Neutrophil (primary cell): ENCODE measurements around the gene CMPK1.
A peak's percentile ranks its signal among the peaks of the same experiment; 100 is the strongest.
"Not testable (repeated sequence)": the region's sequence is repeated elsewhere in the genome, so short reads cannot be mapped to it uniquely, and the experiment has no call there.

Experiments used
- H3K27ac ChIP-seq: fragments of 200-600 bp; sonication (generic); 2 replicates; pipeline ENCODE4 v1.5.1; 2016; ENCODE audit warnings: mild to moderate bottlenecking, moderate library complexity
- H3K27me3 ChIP-seq: fragments of 200-600 bp; sonication (generic); 2 replicates; pipeline ENCODE4 v1.6.0; 2016; ENCODE audit warnings: mild to moderate bottlenecking
- H3K36me3 ChIP-seq: fragments of 200-600 bp; sonication (generic); 2 replicates; pipeline ENCODE4 v1.5.1; 2017
- H3K4me1 ChIP-seq, 2 experiments: fragments of 200-600 bp in 1 of 2; sonication (generic) in 1 of 2; 1 replicate in 1 of 2; 2 replicates in 1 of 2; pipeline versions ENCODE4 v1.5.1 to v1.6.1; 2013 to 2016; ENCODE audit warnings: low read depth in 1 of 2, low read length in 1 of 2, mild to moderate bottlenecking in 1 of 2, moderate library complexity in 1 of 2; ENCODE audit not compliant: control insufficient read depth in 1 of 2, insufficient read depth in 1 of 2
- H3K4me3 ChIP-seq, 2 experiments: fragments of 200-600 bp in 1 of 2; sonication (generic) in 1 of 2; 1 replicate in 1 of 2; 2 replicates in 1 of 2; pipeline ENCODE4 v1.5.1; 2013 to 2016; ENCODE audit warnings: low read depth in 1 of 2, low read length in 1 of 2, mild to moderate bottlenecking in 1 of 2, moderate library complexity in 1 of 2
- H3K9me3 ChIP-seq: fragments of 200-600 bp; sonication (generic); 2 replicates; pipeline ENCODE4 v1.5.1; 2016
- TF ChIP-seq, protein P1 (sequence below): fragments of 200-600 bp; sonication (generic); IDR thresholded peaks from 2 replicates; pipeline ENCODE4 v1.5.1; 2016; ENCODE audit warnings: antibody characterized with exemption

Gene CMPK1, protein sequence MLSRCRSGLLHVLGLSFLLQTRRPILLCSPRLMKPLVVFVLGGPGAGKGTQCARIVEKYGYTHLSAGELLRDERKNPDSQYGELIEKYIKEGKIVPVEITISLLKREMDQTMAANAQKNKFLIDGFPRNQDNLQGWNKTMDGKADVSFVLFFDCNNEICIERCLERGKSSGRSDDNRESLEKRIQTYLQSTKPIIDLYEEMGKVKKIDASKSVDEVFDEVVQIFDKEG

DNA sequence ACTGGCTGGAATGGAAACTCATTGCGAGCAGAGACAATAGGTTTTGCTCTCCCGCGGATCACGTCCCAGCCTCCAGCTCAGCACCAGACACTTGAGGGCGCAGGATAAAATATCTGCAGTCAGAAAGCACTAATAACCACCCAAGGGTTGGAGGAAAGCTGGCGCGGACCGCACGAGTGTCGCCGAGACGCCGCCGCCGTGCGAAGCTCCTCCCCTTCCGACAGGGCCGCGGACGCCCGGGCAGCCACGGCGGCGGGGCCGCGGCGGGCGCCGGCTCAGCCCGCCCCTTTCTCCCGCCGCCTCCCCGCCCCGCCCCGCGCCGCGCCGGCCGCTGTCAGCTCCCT, at the start of gene CMPK1:
CMPK1 (plus strand) TSS at position 213 of the 344 bp plus-strand sequence. CDS start 156 bp downstream, outside the sequence.
- peaks cover 16 to 18% of the 10 kb centered on the region in 2 experiments for H3K4me1 ChIP-seq
- H3K36me3 ChIP-seq = no peaks in the 10 kb centered on the region
- peak within 1 kb of the TSS; percentile 90 to 99 for H3K4me3 ChIP-seq
- no peaks in the 10 kb centered on the region for H3K27me3 ChIP-seq
- peak within 1 kb of the TSS; percentile 96 for H3K27ac ChIP-seq
- H3K9me3 ChIP-seq = no peaks in the 10 kb centered on the region
- TF ChIP-seq, protein P1, sequence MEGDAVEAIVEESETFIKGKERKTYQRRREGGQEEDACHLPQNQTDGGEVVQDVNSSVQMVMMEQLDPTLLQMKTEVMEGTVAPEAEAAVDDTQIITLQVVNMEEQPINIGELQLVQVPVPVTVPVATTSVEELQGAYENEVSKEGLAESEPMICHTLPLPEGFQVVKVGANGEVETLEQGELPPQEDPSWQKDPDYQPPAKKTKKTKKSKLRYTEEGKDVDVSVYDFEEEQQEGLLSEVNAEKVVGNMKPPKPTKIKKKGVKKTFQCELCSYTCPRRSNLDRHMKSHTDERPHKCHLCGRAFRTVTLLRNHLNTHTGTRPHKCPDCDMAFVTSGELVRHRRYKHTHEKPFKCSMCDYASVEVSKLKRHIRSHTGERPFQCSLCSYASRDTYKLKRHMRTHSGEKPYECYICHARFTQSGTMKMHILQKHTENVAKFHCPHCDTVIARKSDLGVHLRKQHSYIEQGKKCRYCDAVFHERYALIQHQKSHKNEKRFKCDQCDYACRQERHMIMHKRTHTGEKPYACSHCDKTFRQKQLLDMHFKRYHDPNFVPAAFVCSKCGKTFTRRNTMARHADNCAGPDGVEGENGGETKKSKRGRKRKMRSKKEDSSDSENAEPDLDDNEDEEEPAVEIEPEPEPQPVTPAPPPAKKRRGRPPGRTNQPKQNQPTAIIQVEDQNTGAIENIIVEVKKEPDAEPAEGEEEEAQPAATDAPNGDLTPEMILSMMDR = no peak

DNA sequence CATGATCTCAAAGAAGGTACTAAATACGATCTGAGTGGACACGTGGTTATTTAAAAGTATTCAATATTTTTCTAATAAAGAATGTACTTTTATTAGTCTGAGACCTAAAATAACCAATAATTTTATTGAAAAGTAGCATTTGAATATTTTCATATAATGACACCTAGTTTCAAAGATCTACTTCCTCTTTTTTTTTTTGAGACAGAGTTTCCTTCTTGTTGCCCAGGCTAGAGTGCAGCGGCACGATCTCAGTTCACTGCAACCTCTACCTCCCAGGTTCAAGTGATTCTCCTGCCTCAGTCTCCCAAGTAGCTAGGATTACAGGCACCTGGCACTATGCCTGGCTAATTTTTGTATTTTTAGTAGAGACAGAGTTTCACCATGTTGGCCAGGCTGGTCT, 45.5 kb upstream of the CMPK1 start:
- Histone ChIP-seq H3K36me3 (peaks cover 32% of the 10 kb centered on the region), H3K27ac (peak overlapping the region; percentile 13), H3K4me3 (peak overlapping the region; percentile 15 to 31)
- not testable (repeated sequence) for H3K27me3 ChIP-seq, H3K9me3 ChIP-seq, H3K4me1 ChIP-seq

DNA sequence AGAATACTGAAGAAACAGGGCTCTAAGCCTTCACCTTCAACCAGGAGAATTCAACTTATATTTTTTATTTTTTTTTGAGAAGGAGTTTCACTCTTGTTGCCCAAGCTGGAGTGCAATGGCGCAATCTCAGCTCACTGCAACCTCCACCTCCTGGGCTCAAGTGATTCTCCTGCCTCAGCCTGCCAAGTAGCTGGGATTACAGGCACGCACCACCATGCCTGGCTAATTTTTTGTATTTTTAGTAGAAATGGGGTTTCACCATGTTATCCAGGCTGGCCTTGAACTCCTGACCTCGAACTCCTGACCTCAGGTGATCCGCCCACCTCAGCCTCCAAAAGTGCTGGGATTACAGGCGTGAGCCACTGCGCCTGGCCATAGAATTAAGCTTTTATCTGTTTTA, 38.7 kb upstream of the CMPK1 start:
- H3K4me1 ChIP-seq, H3K27me3 ChIP-seq, H3K9me3 ChIP-seq, H3K4me3 ChIP-seq, H3K27ac ChIP-seq: not testable (repeated sequence)
- H3K36me3 ChIP-seq = peaks cover 27% of the 10 kb centered on the region

DNA sequence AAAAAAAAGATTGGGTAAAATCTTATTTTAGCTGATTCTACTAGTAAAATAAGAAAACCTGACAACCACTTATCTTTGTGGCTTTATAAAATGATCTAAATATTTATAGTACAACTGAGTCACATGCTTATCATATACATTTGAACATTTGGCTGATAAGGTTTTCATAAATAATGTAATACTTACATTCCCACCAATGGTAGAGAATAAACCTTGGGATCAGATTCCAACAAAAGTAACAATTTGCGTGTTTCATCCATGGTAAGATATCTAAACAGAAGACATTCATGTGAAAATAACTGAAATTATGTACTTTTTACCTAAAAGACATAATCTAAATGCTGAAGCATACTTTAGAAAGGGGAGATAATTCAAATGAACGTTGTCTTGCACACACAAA, 38.0 kb upstream of the CMPK1 start:
- Histone ChIP-seq H3K27ac (no peak overlapping the region), H3K4me1 (no peaks in the 10 kb centered on the region), H3K9me3 (no peaks in the 10 kb centered on the region), H3K36me3 (peaks cover 30% of the 10 kb centered on the region), H3K4me3 (no peak overlapping the region), H3K27me3 (no peaks in the 10 kb centered on the region)
- TF ChIP-seq, protein P1 = no peak

DNA sequence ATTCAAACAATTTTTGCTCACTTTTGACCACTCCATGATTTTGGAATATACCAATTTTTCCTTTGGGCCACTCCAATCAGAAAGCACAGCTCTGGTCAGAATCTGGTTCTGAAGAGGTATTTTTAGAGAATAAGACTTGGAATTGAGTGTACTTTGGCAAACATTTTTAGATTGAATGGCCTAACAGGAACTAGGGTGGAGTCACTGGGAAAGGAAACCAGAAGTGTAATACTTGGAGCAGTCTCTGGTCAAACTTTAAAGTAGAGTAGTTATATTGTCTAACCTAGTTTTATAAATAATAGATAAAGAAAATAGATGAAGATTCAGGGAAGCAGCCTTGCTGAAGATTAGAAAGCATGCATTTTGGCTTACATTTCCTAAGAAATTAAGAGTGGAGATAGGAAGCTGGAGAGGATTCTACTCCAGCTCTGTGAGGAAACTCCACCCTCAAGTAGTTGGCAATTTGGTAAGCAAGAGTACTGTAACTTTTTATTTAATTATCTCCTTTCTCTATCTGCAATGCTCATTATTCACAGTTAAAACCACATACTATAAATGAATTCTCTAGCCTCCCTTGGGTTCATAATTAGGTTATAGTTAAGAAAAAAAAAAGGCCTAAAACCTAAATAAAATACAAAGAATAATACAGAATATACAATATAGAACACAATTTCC, 35.4 kb upstream of the CMPK1 start:
- TF ChIP-seq, protein P1 = no peak
- peaks cover 30% of the 10 kb centered on the region for H3K36me3 ChIP-seq

DNA sequence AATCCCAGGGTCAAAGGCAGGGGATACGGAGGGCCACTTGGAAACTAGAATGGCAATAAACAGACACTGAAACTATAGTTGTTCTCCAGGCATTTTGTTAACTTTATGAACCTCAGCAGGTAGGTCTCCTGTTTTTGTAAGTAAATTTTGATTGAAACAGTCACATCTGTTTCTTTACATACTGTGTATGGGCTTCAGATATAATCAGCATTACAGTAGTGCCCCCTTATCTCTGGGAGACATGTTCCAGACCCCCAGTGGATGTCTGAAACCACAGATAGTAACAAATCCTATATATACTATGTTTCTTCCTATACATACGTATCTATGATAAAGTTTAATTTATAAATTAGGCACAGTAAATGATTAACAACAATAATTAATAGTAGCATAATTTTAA, 31.1 kb upstream of the CMPK1 start:
- Histone ChIP-seq H3K4me1 (no peaks in the 10 kb centered on the region), H3K27ac (no peak overlapping the region), H3K36me3 (peaks cover 29% of the 10 kb centered on the region), H3K9me3 (no peaks in the 10 kb centered on the region), H3K27me3 (no peaks in the 10 kb centered on the region), H3K4me3 (no peak overlapping the region)
- TF ChIP-seq, protein P1 = no peak

More for the DNA sequence above, 35.4 kb upstream of the CMPK1 start:
- Histone ChIP-seq H3K4me3 (no peak overlapping the region), H3K4me1 (no peaks in the 10 kb centered on the region), H3K9me3 (no peaks in the 10 kb centered on the region), H3K27me3 (no peaks in the 10 kb centered on the region), H3K27ac (no peak overlapping the region)
